Muscle of arm (tissue), 12 donors: Measurements from ENCODE around the gene PML. TPM values are rescaled to one million over a fixed set of nuclear protein-coding genes. Genes with fewer than 3 reads are reported as not detected.
A peak's percentile ranks its signal among the peaks of the same experiment; 100 is the strongest.

Experiments used
- DNase-seq: peaks from one replicate; pipeline ENCODE4 v3.0.0-alpha.2; 2013
- polyA plus RNA-seq, 12 donors: library from polyadenylated mRNA; unstranded; fragments of 120-200 nt; gene quantifications; one replicate each; pipeline ENCODE4 v1.2.1, GENCODE V29; 2013; ENCODE audit not compliant: insufficient read length in 12 of 12

PML gene
- polyA plus RNA-seq, 12 donors, result 20.1 to 42.4 (median 28.7) TPM; not detected in 1

GRCh38 chr15:73983211-73983727 is 11.2 kb upstream of the PML start:
- no peak for DNase-seq

GRCh38 chr15:73983773-73984172 is 10.7 kb upstream of the PML start:
- no peak for DNase-seq

GRCh38 chr15:73984208-73984979 is 10.1 kb upstream of the PML start:
- no peak for DNase-seq

- no peak for DNase-seq
Measured at GRCh38 chr15:73985101-73985873, 9.2 kb upstream of the PML start.

GRCh38 chr15:73986055-73986775 is 8.3 kb upstream of the PML start:
- no peak for DNase-seq

- no peak for DNase-seq
Measured at GRCh38 chr15:73986776-73987056, 7.8 kb upstream of the PML start.

GRCh38 chr15:73987250-73987649 is 7.3 kb upstream of the PML start:
- no peak for DNase-seq

GRCh38 chr15:73987681-73988444 is 6.7 kb upstream of the PML start:
- no peak for DNase-seq

GRCh38 chr15:73988445-73988969 is 6.0 kb upstream of the PML start:
- no peak for DNase-seq

- no peak for DNase-seq
Measured at GRCh38 chr15:73989001-73989798, 5.3 kb upstream of the PML start.

GRCh38 chr15:73990250-73991005 is 4.1 kb upstream of the PML start:
- DNase-seq, result no peak

- peak; percentile 33 for DNase-seq
Measured at GRCh38 chr15:73991260-73991659, 3.3 kb upstream of the PML start.

GRCh38 chr15:73991726-73992593 is 2.6 kb upstream of the PML start, which contains the start of gene STOML1:
TSS of gene STOML1 (minus strand) at chr15:73992295. CDS start at chr15:73992223, 72 bp downstream.
- DNase-seq, result peak; percentile 92

- no peak for DNase-seq
Measured at GRCh38 chr15:73992594-73992898, 2.0 kb upstream of the PML start.

GRCh38 chr15:73993211-73993994 is 1.1 kb upstream of the PML start:
- DNase-seq, result no peak

GRCh38 chr15:73994912-73995622 is 551 bp downstream of the PML start:
- peak; percentile 53 for DNase-seq

GRCh38 chr15:73996267-73996666 is 1.8 kb downstream of the PML start:
- DNase-seq, result no peak
